ENCODE measurements around the gene IQCK.

DNA sequence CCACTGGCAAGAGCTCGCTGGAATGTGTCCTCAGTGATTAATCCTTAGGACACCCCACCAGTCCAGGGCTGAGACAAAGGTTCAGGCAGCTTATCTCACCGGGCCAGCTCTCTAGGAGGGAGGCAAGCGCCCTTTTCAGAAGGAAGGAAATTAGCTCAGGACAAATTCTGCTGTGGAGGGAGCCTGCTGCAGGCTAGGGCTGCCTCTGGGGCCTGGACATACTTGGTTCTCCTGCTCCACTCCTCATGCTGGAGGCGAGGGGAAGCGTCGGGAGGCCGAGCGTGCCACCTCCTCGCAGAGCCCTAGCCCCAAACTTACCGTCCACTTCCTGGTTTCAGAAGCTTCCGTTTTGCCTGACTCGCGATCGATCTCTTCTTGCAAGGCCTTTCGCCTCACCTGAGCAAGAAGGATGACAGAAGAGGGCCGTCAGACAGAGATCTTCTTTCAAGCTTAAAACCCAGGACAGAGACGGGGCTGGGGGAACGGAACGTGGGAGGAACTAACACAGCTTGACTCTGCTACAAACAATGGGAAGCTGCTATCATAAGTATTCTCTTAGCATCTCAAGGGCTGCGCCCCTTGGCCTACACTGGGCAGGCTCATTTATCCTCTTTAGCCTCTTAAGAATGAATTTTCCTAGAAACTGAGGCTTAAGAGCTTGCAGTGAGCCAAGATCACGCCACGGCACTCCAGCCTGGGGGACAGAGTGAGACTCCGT, 7.7 kb upstream of the IQCK start:
- TF ChIP-seq, protein P1, sequence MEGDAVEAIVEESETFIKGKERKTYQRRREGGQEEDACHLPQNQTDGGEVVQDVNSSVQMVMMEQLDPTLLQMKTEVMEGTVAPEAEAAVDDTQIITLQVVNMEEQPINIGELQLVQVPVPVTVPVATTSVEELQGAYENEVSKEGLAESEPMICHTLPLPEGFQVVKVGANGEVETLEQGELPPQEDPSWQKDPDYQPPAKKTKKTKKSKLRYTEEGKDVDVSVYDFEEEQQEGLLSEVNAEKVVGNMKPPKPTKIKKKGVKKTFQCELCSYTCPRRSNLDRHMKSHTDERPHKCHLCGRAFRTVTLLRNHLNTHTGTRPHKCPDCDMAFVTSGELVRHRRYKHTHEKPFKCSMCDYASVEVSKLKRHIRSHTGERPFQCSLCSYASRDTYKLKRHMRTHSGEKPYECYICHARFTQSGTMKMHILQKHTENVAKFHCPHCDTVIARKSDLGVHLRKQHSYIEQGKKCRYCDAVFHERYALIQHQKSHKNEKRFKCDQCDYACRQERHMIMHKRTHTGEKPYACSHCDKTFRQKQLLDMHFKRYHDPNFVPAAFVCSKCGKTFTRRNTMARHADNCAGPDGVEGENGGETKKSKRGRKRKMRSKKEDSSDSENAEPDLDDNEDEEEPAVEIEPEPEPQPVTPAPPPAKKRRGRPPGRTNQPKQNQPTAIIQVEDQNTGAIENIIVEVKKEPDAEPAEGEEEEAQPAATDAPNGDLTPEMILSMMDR (IDR thresholded peaks at IDR 0.05; ENCODE audit: low read depth, low read length, poor library complexity, severe bottlenecking) = no peak
- no peak for TF ChIP-seq EZH2phosphoT487 (IDR thresholded peaks at IDR 0.05; ENCODE audit: borderline replicate concordance, low read length)

All from DOHH2 (cell line).